Neuronal stem cell (in vitro differentiated cells): Measurements from ENCODE around the gene KRI1.
"Not testable (repeated sequence)": the region's sequence is repeated elsewhere in the genome, so short reads cannot be mapped to it uniquely, and the experiment has no call there.

ENCODE experiments used
- DNase-seq: peaks from one replicate; pipeline ENCODE4 v3.0.0-alpha.2; 2013; ENCODE audit warnings: low spot score
- H2AFZ ChIP-seq: one replicate; pipeline ENCODE4 v1.6.1; 2013; ENCODE audit warnings: mild to moderate bottlenecking, low read length, inconsistent platforms
- H2AK5ac ChIP-seq: 2 replicates; pipeline ENCODE4 v1.6.1; 2013; ENCODE audit warnings: low read depth, mild to moderate bottlenecking, inconsistent platforms, low read length, moderate library complexity, mixed read lengths
- H2BK120ac ChIP-seq: 2 replicates; pipeline ENCODE4 v1.6.1; 2013; ENCODE audit warnings: low read depth, mild to moderate bottlenecking, inconsistent platforms, low read length, moderate library complexity, mixed read lengths
- H2BK12ac ChIP-seq: one replicate; pipeline ENCODE4 v1.6.1; 2013; ENCODE audit warnings: low read length, inconsistent platforms
- H2BK15ac ChIP-seq: 2 replicates; pipeline ENCODE4 v1.6.1; 2013; ENCODE audit warnings: mild to moderate bottlenecking, low read length, inconsistent platforms, mixed read lengths
- H2BK5ac ChIP-seq: one replicate; pipeline ENCODE4 v1.6.1; 2013; ENCODE audit warnings: inconsistent platforms, mild to moderate bottlenecking, low read length, moderate library complexity
- H3K14ac ChIP-seq: one replicate; pipeline ENCODE4 v1.6.1; 2013; ENCODE audit warnings: low read length, inconsistent platforms
- H3K18ac ChIP-seq: 2 replicates; pipeline ENCODE4 v1.6.1; 2013; ENCODE audit warnings: low read length, inconsistent platforms
- H3K23ac ChIP-seq: 2 replicates; pipeline ENCODE4 v1.6.1; 2013; ENCODE audit warnings: low read depth, mild to moderate bottlenecking, mixed read lengths, low read length, inconsistent platforms; ENCODE audit not compliant: poor library complexity
- H3K27ac ChIP-seq: replicated peaks from 3 replicates; pipeline ENCODE4 v1.5.1; 2013; ENCODE audit warnings: low read length, inconsistent platforms
- H3K27me3 ChIP-seq, 3 experiments: 2 replicates each; pipeline ENCODE4 v1.6.1; 2013; ENCODE audit warnings: low read length in 3 of 3, mild to moderate bottlenecking in 2 of 3, inconsistent platforms in 1 of 3, low read depth in 1 of 3, mixed read lengths in 1 of 3, moderate library complexity in 1 of 3; ENCODE audit not compliant: control insufficient read depth in 3 of 3, insufficient read depth in 3 of 3
- H3K36me3 ChIP-seq, 2 donors: replicated peaks in 1 of 2; 2 replicates each; pipeline ENCODE4 v1.6.1; 2013; ENCODE audit warnings: low read length in 2 of 2; ENCODE audit not compliant: control insufficient read depth in 2 of 2, insufficient read depth in 2 of 2
- H3K4ac ChIP-seq: 2 replicates; pipeline ENCODE4 v1.6.1; 2013; ENCODE audit warnings: inconsistent platforms, mild to moderate bottlenecking, low read length, moderate library complexity
- H3K4me1 ChIP-seq, 2 donors: 1 replicate in 1 of 2; 2 replicates in 1 of 2; pipeline ENCODE4 v1.6.1; 2013; ENCODE audit warnings: low read length in 2 of 2, low read depth in 1 of 2; ENCODE audit not compliant: control insufficient read depth in 2 of 2, insufficient read depth in 1 of 2
- H3K4me2 ChIP-seq: one replicate; pipeline ENCODE4 v1.6.1; 2013; ENCODE audit warnings: mild to moderate bottlenecking, low read length, inconsistent platforms; ENCODE audit not compliant: insufficient read depth, poor library complexity, severe bottlenecking
- H3K4me3 ChIP-seq, 2 donors: 2 replicates each; pipeline ENCODE4 v1.5.1; 2013; ENCODE audit warnings: low read length in 2 of 2, mild to moderate bottlenecking in 2 of 2, inconsistent platforms in 1 of 2, moderate library complexity in 1 of 2
- H3K79me1 ChIP-seq: one replicate; pipeline ENCODE4 v1.6.1; 2013; ENCODE audit warnings: low read depth, mild to moderate bottlenecking, inconsistent platforms, low read length, moderate library complexity
- H3K9ac ChIP-seq: one replicate; pipeline ENCODE4 v1.6.1; 2013; ENCODE audit warnings: mild to moderate bottlenecking, low read depth, low read length, inconsistent platforms; ENCODE audit not compliant: poor library complexity
- H3K9me3 ChIP-seq, 2 donors: replicated peaks in 1 of 2; 2 replicates each; pipeline versions ENCODE3 to v1.6.1; 2013; ENCODE audit warnings: low read length in 2 of 2, mild to moderate bottlenecking in 2 of 2, inconsistent platforms in 1 of 2, low read depth in 1 of 2, mixed read lengths in 1 of 2, moderate library complexity in 1 of 2; ENCODE audit not compliant: control insufficient read depth in 2 of 2, insufficient read depth in 1 of 2
- H4K8ac ChIP-seq: one replicate; pipeline ENCODE4 v1.6.1; 2013; ENCODE audit warnings: low read depth, mild to moderate bottlenecking, inconsistent platforms, low read length, moderate library complexity
- H4K91ac ChIP-seq: one replicate; pipeline ENCODE4 v1.6.1; 2013; ENCODE audit warnings: low read length, low read depth, mild to moderate bottlenecking, inconsistent platforms; ENCODE audit not compliant: poor library complexity
- WGBS, 2 donors: extraction: QIAGEN DNeasy Blood & Tissue Kit; methylation state at CpG; one replicate each; pipeline ENCODE4 v1.1.7; 2013; ENCODE audit warnings: missing lambda C conversion rate in 2 of 2, mixed read lengths in 1 of 2; ENCODE audit not compliant: insufficient read length in 2 of 2, insufficient replicate concordance in 1 of 2; ENCODE audit errors: extremely low coverage in 2 of 2; 5-methylcytosine and 5-hydroxymethylcytosine counted together

KRI1 gene

DNA sequence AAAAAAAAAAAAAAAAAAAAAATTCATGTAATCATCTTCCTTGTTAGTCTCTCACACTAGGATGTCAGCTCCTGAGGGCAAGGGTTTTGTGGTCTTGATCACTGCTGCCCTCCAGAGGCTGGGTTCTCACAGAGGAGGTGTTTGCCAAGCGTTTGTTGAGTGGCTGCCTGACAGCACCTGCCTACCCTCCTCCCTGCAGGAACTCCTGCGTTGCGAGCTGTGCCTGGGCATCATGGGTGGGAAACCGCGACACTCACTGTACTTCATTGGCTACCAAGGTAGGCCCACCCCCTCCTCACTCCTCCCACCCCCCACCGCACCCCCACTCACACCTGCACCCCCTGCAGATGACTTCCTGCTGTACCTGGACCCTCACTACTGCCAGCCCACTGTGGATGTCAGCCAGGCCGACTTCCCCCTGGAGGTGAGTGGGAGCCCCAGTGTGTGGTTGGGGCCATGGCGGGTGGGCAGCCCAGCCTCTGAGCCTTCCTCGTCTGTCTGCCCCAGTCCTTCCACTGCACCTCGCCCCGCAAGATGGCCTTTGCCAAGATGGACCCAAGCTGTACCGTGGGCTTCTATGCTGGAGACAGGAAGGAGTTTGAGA is 14.0 kb downstream of the KRI1 start:
- Histone ChIP-seq H2BK15ac (no peak overlapping the region), H3K36me3 (peaks cover 56 to 85% of the 10 kb centered on the region in 2 donors), H3K23ac (peak overlapping the region; percentile 81), H3K9ac (no peak overlapping the region), H3K79me1 (peaks cover 4% of the 10 kb centered on the region), H4K91ac (no peak overlapping the region), H2AK5ac (no peak overlapping the region), H2BK5ac (no peak overlapping the region), H3K27ac (no peak overlapping the region), H2BK12ac (no peak overlapping the region), H3K18ac (no peak overlapping the region), H2AFZ (no peak overlapping the region), H3K14ac (no peak overlapping the region), H3K4me1 (no peaks in the 10 kb centered on the region), H3K9me3 (no peaks in the 10 kb centered on the region), H3K4me2 (no peak overlapping the region), H2BK120ac (no peak overlapping the region), H3K4ac (no peak overlapping the region), H3K4me3 (no peak overlapping the region), H4K8ac (no peak overlapping the region), H3K27me3 (no peaks in the 10 kb centered on the region)
- WGBS, 2 donors, result no CpG with 5 or more reads among the region's 12 CpGs
- no peak for DNase-seq

- H2BK15ac ChIP-seq, H3K9me3 ChIP-seq, H3K27me3 ChIP-seq, H2BK5ac ChIP-seq, H3K9ac ChIP-seq, H4K91ac ChIP-seq, H2BK120ac ChIP-seq, DNase-seq, H4K8ac ChIP-seq, H3K4ac ChIP-seq, H3K27ac ChIP-seq, H3K14ac ChIP-seq, H2AK5ac ChIP-seq, H3K79me1 ChIP-seq, H2BK12ac ChIP-seq, H3K4me2 ChIP-seq, H3K4me1 ChIP-seq, H3K18ac ChIP-seq, H3K4me3 ChIP-seq, H3K23ac ChIP-seq, H2AFZ ChIP-seq: not testable (repeated sequence)
- no CpG with 5 or more reads among the region's 9 CpGs for WGBS, 2 donors
- H3K36me3 ChIP-seq, result peaks cover 55 to 79% of the 10 kb centered on the region in 2 donors
These were observed 14.8 kb downstream of the KRI1 start for GRCh38 chr19:10551006-10551405.

DNA sequence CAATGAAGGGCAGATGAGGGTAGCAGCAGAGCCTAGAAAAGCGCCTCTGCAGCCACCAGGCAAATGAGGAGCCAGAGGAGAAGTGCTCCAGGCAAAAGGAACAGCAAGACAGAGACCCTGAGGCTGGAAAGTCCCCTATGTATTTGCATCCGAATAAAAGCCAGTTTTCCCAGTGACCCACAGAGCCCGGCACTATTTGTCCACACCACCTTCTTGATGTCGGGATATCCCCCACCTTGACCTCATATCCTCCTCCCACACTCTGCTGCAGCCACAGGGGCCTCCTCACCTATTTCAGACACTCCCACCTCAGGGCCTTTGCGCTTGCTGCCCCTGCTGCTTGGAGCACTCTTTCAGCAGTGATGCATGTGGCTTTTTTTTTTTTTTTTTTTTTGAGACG is 15.5 kb downstream of the KRI1 start:
- Histone ChIP-seq H3K4ac (no peak overlapping the region), H4K91ac (no peak overlapping the region), H3K4me3 (no peak overlapping the region), H2BK5ac (no peak overlapping the region), H3K14ac (no peak overlapping the region), H2AK5ac (no peak overlapping the region), H2BK15ac (no peak overlapping the region), H3K4me1 (no peaks in the 10 kb centered on the region), H3K36me3 (peaks cover 48 to 73% of the 10 kb centered on the region in 2 donors), H3K18ac (no peak overlapping the region), H3K4me2 (no peak overlapping the region), H3K79me1 (peaks cover 2% of the 10 kb centered on the region), H3K9ac (no peak overlapping the region), H2BK12ac (no peak overlapping the region), H3K23ac (no peak overlapping the region), H2BK120ac (no peak overlapping the region), H3K27me3 (no peaks in the 10 kb centered on the region), H3K9me3 (no peaks in the 10 kb centered on the region), H2AFZ (no peak overlapping the region), H3K27ac (no peak overlapping the region), H4K8ac (no peak overlapping the region)
- WGBS, 2 donors, result no CpG with 5 or more reads among the region's 6 CpGs
- DNase-seq, result no peak

- H3K9ac ChIP-seq, result no peak overlapping the region
- peaks cover 42 to 70% of the 10 kb centered on the region in 2 donors for H3K36me3 ChIP-seq
- H2BK5ac ChIP-seq, result no peak overlapping the region
- H3K14ac ChIP-seq, result no peak overlapping the region
- no peak for DNase-seq
- no peak overlapping the region for H2BK120ac ChIP-seq
- H2AK5ac ChIP-seq, result no peak overlapping the region
- H3K9me3 ChIP-seq, result no peaks in the 10 kb centered on the region
- H2AFZ ChIP-seq, result no peak overlapping the region
- H3K4ac ChIP-seq, result no peak overlapping the region
- H4K91ac ChIP-seq, result no peak overlapping the region
- H3K27ac ChIP-seq, result no peak overlapping the region
- no peak overlapping the region for H3K4me2 ChIP-seq
- no peak overlapping the region for H2BK12ac ChIP-seq
- no peak overlapping the region for H2BK15ac ChIP-seq
- H3K79me1 ChIP-seq, result peaks cover 5% of the 10 kb centered on the region
- no peak overlapping the region for H4K8ac ChIP-seq
- no peaks in the 10 kb centered on the region for H3K27me3 ChIP-seq
- H3K4me3 ChIP-seq, result no peak overlapping the region
- H3K18ac ChIP-seq, result no peak overlapping the region
- no peak overlapping the region for H3K23ac ChIP-seq
- no CpG with 5 or more reads among the region's 7 CpGs for WGBS, 2 donors
- H3K4me1 ChIP-seq, result peaks cover 0 to 4% of the 10 kb centered on the region in 2 donors
These were observed 16.1 kb downstream of the KRI1 start for GRCh38 chr19:10549733-10550132.
